Activated T-cell treated with anti-CD3 and anti-CD28 coated beads, Interleukin-2, amount 50 U/mL, for 24 hours (primary cell): ENCODE data around the gene RBM33.
A peak's percentile ranks its signal among the peaks of the same experiment; 100 is the strongest.

Experiments used
- DNase-seq: peaks from one replicate; pipeline ENCODE4 v3.0.0-alpha.2; 2020
- H3K27ac Mint-ChIP-seq: 2 replicates; pipeline ENCODE4 v1.8.0; 2020; ENCODE audit warnings: mild to moderate bottlenecking, mixed read lengths
- H3K27me3 Mint-ChIP-seq: 2 replicates; pipeline ENCODE4 v1.8.0; 2020; ENCODE audit warnings: mixed read lengths
- H3K36me3 Mint-ChIP-seq: 2 replicates; pipeline ENCODE4 v1.8.0; 2020; ENCODE audit warnings: low read depth, mixed read lengths
- H3K4me1 Mint-ChIP-seq: 2 replicates; pipeline ENCODE4 v1.8.0; 2020; ENCODE audit warnings: low read depth, mixed read lengths
- H3K4me3 Mint-ChIP-seq: 2 replicates; pipeline ENCODE4 v1.8.0; 2020; ENCODE audit warnings: mild to moderate bottlenecking, moderate library complexity, mixed read lengths
- H3K9me3 Mint-ChIP-seq: 2 replicates; pipeline ENCODE4 v1.8.0; 2020; ENCODE audit warnings: mixed read lengths

Gene RBM33

DNA sequence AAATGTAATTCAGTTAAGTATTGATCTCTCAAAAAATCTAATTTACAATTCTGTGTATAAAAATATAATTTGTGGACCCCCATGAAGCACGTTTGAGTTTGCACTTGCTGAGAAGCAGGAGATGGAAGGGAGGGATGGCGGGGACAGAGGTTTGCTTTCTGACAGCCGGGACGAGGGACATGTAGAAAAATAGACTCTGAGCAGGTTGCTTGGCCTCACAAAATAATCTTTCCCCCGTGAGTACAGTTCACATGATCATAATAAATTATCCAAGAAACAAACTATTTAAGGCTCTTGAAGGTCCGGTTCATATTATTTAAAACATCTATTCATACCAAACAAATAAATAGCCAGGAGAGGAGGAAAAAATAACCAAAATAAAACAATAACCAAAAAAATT lies 157.8 kb downstream of the RBM33 start:
- Mint-ChIP-seq H3K4me1 (peaks cover 16% of the 10 kb centered on the region), H3K36me3 (no peaks in the 10 kb centered on the region), H3K27ac (no peak overlapping the region), H3K4me3 (no peak overlapping the region), H3K9me3 (no peaks in the 10 kb centered on the region), H3K27me3 (peaks cover 71% of the 10 kb centered on the region)
- no peak for DNase-seq

DNA sequence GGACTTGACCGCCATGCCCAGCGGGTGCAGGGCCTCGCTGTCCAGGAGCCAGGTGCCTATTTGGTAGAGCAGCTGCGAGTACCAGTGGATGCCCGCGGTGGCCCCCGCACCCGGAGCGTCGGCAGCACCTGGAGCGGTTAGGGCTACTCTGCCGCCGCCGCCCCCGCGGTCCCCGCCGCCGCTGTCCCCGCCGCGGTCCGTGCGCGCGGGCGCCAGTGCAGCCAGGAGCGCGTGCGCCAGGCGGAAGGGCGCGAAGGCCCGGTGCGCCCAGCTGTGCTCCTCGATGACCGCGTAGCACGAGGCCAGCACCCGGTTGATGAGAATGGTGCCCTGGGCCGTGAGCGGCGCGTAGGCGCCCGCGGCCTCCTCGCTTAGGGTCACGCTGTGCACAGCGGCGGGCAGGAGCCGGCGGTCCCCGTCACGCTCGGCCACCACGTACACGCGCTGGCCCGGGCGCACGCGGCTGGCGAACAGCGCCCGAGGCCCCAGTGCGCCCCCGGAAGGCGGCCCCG lies 158.5 kb downstream of the RBM33 start:
- Mint-ChIP-seq H3K27me3 (peaks cover 78% of the 10 kb centered on the region), H3K4me3 (no peak overlapping the region)
- DNase-seq, result no peak

DNA sequence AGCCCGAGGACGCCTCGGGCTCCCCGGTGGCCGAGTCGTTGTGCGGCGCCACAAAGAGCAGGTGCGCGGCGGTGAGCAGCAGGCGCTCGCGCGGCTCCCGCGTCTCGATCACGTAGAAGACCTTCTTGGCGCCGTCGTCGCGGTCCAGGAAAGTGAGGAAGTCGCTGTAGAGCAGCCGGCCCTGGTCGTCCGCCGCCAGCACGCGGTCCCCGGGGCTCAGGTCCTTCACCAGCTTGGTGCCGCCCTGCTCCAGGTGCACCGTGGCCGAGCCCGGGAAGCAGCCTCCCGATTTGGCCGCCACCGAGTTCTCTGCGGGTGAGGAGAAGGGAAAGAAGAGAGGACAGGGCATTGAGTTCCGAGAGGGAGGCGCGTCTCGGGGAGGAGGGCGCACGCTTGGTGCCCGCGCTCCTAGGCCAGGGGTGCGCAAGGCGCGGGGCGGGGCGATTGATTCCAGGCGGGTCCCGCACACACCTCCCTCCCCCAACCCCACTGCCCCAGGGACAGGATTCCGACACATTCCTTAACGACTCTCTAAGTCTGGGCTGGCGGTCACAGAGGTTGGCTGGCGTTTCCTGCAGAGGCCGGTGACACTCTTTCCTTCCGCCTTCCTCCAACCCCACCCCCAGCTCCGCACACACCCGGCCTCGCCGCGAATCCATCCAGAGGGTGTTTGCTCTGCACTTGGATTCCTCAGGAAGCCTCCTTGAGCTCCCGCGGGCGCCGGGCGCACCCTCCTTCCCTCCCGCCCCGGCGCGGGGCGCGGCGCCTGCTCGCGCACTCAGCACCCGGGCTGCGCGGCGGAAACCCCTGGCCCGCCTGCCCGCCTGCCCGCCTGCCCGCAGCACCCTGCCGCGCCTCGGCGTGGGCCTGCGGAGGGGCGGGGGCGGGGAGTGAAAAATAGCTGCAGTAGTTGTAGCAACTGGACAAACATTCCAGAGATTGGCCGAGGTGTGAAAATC lies 159.2 kb downstream of the RBM33 start:
- Mint-ChIP-seq H3K4me1 (peaks cover 22% of the 10 kb centered on the region), H3K9me3 (no peaks in the 10 kb centered on the region), H3K36me3 (no peaks in the 10 kb centered on the region), H3K27me3 (peaks cover 76% of the 10 kb centered on the region), H3K4me3 (peak overlapping the region; percentile 70), H3K27ac (no peak overlapping the region)
- DNase-seq, result peak; percentile 52

More for the DNA sequence above, 158.5 kb downstream of the RBM33 start:
- H3K9me3 Mint-ChIP-seq, result no peaks in the 10 kb centered on the region
- no peak overlapping the region for H3K27ac Mint-ChIP-seq
- H3K4me1 Mint-ChIP-seq, result peaks cover 21% of the 10 kb centered on the region
- H3K36me3 Mint-ChIP-seq, result no peaks in the 10 kb centered on the region

DNA sequence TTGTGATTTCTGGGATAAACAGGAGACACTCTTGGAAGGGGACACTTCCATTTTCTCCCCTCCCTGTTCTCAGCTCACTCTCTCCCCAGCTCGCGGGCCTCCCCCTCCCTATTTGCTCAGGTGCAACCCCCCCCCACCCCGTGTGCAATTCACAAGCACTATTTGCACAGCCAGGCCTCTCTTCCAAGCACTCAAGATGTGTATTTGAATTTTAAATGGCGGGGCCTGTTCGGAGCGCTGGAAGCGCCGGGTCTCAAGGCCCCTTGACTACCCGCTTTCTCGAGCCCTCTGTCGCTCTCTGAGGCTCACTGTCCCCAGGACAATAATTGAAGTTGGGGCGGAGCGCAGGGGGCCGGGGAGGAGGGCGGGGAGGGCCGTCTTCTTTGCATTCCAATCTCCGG lies 160.0 kb downstream of the RBM33 start:
- H3K9me3 Mint-ChIP-seq, result no peaks in the 10 kb centered on the region
- DNase-seq, result no peak
- no peak overlapping the region for H3K4me3 Mint-ChIP-seq
- H3K27ac Mint-ChIP-seq, result no peak overlapping the region
- H3K27me3 Mint-ChIP-seq, result peaks cover 76% of the 10 kb centered on the region
- no peaks in the 10 kb centered on the region for H3K36me3 Mint-ChIP-seq
- peaks cover 24% of the 10 kb centered on the region for H3K4me1 Mint-ChIP-seq

DNA sequence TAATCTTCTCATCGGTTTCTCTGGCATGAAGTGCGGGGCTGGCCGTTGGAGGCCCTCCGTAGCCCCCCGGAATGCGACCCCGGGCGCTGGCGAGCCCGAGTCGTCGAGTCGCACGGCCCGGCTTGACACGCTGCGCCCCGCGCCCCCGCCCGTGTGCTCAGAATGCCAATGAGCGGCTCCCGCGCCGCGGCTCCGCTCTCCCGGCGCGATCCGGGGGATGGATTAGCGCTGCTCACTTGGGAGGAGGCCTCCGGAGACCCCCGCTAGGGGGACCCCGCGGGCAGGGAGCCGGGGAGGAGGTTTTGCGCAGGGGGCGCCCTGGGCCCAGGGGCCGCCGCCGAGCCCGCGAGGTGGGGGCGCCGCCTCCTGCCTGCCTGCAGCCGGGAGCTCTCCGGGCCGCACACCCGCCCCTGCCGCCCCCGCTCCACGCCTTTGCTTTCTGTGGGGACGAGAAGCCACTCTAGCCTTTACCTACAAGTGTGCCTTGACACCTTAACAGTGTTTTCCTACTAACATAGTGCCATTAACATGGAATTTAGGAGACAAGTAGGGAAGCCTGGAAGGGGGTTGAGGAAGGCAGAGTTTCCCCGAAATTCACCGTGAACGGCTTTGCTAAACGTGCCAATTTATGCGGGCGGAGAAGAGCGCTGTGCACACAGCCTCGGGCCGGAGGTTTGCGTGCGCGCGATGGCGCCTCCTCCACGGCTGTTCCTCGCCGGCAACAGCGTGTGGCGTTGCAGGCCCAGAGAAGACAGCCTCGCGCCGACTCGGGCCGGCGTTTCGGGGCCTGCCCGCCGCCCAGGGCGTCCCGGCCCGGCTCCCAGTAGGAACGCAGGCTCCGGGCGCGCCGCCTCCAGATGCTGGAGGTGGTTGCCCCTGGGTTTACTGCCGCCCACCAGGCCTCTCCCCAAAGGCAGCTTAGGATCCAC lies 160.7 kb downstream of the RBM33 start:
- peak; percentile 76 for DNase-seq
- H3K27ac Mint-ChIP-seq, result no peak overlapping the region
- H3K36me3 Mint-ChIP-seq, result no peaks in the 10 kb centered on the region
- no peaks in the 10 kb centered on the region for H3K9me3 Mint-ChIP-seq
- peaks cover 72% of the 10 kb centered on the region for H3K27me3 Mint-ChIP-seq
- H3K4me1 Mint-ChIP-seq, result peaks cover 25% of the 10 kb centered on the region
- H3K4me3 Mint-ChIP-seq, result peak overlapping the region; percentile 49

DNA sequence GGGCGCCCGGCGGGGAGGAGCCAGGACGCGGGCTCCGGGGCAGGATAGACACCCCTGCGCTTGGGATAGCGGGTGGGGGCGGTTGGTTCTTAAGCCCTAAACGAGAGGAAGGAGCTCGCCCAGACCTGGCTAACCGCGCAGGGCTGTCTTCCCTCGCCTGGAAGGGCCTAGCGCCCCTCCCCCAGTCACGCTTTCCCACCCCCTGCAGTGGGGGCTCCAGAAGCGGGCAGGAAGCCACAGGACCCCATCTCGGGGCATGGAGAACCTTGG lies 161.3 kb downstream of the RBM33 start:
- H3K4me1 Mint-ChIP-seq, result peaks cover 25% of the 10 kb centered on the region
- H3K27me3 Mint-ChIP-seq, result peaks cover 72% of the 10 kb centered on the region
- H3K27ac Mint-ChIP-seq, result no peak overlapping the region
- no peak for DNase-seq
- no peaks in the 10 kb centered on the region for H3K36me3 Mint-ChIP-seq
- no peaks in the 10 kb centered on the region for H3K9me3 Mint-ChIP-seq
- no peak overlapping the region for H3K4me3 Mint-ChIP-seq

DNA sequence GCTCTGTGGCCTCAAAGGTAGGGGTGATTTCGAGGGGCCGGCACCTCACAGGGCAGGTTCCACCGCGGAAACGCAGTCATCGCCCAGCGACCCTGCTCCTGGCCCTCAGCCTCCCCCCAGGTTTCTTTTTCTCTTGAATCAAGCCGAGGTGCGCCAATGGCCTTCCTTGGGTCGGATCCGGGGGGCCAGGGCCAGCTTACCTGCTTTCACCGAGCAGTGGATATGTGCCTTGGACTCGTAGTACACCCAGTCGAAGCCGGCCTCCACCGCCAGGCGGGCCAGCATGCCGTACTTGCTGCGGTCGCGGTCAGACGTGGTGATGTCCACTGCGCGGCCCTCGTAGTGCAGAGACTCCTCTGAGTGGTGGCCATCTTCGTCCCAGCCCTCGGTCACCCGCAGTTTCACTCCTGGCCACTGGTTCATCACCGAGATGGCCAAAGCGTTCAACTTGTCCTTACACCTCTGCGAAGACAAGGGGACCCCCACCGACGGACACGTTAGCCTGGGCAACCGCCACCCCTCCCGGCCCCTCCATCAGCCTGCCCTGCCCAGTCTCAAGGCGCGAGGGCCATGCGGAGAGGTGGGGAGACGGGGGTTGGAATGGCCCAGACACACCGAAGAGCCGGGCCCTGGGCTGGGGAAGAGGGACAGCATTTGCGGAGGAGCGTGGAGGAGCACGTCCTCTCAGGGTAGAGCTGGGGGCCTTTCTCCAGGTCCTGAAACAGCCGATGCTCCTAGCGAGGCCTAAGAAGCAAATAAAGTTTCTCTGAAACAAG lies 161.8 kb downstream of the RBM33 start:
- DNase-seq, result no peak
- Mint-ChIP-seq H3K9me3 (no peaks in the 10 kb centered on the region), H3K27me3 (peaks cover 72% of the 10 kb centered on the region), H3K4me1 (peaks cover 27% of the 10 kb centered on the region), H3K36me3 (no peaks in the 10 kb centered on the region), H3K4me3 (no peak overlapping the region), H3K27ac (no peak overlapping the region)

DNA sequence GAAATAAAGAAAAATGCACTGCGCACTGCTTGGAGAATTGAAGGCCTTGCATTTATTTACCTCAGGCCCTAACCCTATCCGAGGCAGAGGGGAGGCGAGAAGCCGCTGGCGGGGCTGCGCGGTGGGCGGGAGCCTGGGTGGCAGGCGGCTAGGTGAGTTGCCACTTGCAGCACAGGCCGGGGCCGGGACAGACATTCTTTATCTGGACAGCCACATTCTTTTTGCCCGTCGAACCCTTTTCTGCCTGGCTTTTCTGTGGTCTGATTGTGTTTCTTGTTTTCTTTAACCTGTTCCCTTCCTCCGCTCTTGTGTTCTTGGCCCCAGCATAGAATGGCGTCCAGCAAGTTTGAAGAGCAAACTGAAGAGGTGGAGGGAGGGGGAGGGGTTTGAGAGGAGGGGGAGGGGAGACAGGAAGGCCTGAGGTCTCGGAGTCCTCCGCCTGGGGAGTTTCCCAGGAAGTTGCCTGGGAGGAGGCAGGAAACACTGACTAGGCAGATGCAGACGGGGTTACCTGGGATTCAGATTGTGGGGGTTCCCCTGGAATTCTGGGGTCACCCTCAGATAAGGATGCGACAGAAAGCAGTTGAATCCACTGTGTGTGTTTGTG lies 162.7 kb downstream of the RBM33 start:
- no peaks in the 10 kb centered on the region for H3K36me3 Mint-ChIP-seq
- H3K27ac Mint-ChIP-seq, result no peak overlapping the region
- no peak for DNase-seq
- no peaks in the 10 kb centered on the region for H3K9me3 Mint-ChIP-seq
- H3K4me1 Mint-ChIP-seq, result peaks cover 35% of the 10 kb centered on the region
- H3K4me3 Mint-ChIP-seq, result no peak overlapping the region
- H3K27me3 Mint-ChIP-seq, result peaks cover 78% of the 10 kb centered on the region

DNA sequence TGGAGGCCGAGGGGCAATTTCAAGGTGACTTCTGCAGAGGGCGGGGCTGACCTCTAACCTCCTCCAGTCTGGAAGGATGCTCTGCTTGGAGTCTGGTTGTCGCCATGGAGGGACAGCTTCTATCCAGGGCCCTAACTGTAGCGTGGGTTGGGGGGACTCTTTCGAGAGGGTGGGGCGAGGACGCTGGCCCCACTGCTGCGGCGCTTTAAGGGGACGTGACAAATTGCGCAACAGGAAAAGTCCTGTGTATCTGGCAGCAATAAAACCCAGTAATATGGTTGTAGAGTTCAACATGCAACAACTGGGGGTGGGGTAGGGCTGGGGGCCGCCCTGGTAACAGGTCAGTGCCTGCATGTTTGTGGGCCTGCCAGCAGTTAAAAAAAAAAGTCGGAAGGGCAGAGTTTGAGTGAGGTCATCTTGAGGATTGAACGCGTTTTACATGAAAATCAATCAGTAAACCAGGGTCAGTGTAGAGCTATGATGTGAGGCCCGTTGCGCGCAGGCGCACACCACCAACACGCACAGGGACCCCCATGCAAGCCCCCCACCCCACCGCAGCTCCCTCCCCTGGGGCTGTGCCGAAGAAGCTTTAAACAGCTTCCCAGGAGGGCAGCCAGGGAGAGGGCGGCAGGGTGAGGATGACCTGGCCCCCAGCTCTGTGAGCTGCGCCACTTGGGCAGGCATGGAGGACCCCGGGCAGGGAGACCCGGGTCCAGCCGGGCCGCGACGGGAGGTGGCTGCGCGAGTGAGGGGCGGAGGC lies 163.5 kb downstream of the RBM33 start:
- no peak overlapping the region for H3K4me3 Mint-ChIP-seq
- DNase-seq, result no peak
- no peaks in the 10 kb centered on the region for H3K36me3 Mint-ChIP-seq
- H3K27me3 Mint-ChIP-seq, result peaks cover 80% of the 10 kb centered on the region
- no peak overlapping the region for H3K27ac Mint-ChIP-seq
- H3K9me3 Mint-ChIP-seq, result no peaks in the 10 kb centered on the region
- H3K4me1 Mint-ChIP-seq, result peaks cover 38% of the 10 kb centered on the region

DNA sequence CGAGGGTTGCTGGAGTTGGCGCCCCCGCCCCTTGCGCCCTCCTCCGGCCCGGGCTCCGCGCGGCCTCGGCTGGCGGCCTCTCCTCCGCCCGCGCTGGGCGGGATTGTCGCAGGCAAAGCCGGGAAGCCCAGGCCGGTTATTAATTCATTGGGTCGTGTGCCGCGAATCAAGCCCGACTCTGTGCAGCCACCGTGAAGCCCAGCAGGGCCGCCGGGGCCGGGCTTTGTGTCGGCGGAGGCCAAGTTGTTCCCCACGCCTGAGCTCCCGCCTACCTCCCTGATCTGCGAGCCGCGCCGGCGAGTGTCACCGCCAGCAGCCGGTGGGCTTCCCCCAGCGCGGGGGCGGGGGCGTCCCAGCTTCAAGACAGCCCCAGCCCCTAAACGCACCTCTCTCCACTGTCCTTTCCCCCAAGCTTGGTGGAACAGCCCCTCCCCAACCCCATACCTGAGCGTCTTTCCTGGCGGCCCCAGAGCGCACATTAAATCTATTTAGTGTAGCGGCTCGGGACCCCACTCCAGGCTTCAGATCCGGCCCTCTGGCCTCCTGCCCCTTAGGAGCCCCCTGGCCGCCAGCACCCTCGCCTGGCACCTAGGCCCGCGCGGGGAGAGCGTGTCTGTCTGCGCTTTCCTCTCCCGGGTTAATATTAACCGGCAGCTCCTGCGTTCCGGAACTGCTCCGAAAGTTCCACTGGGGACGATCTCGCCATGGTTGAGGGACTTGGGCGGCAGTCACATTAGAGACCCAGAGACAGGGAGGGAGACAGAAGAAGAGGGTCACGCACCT lies 164.3 kb downstream of the RBM33 start:
- Mint-ChIP-seq H3K9me3 (no peaks in the 10 kb centered on the region), H3K27ac (no peak overlapping the region), H3K27me3 (peaks cover 82% of the 10 kb centered on the region), H3K36me3 (no peaks in the 10 kb centered on the region), H3K4me1 (peaks cover 34% of the 10 kb centered on the region), H3K4me3 (peak overlapping the region; percentile 31)
- no peak for DNase-seq

DNA sequence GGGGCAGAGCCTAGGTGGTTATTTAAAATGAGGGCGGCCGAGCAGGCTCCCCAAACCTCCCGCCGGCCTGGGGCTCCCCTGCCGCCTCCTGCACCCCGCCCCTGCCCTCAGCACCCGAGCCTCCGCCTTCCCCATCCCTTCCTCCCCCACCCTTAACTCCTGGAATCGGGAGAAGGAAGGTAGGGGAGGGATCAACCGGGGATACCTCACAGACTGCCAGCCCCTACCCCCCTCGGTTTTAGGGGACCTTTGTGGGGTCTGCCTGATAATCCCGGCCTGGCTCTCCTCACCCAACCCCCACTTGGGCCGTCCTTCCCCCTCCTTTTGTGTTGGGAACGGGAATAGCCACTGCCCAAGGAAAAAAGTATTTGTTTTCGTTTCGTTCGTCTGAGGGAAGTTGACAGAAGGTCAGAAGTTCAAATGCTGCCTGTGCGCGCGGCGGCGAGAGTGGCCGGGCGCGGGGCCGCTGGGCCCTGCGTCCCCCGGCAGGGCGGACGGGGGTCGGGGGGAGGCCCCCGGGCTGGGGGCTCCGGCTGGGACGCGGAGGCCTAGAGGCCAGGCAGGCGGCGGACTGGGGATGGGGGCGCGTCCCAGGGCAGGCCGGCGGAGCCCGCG lies 165.0 kb downstream of the RBM33 start:
- H3K27me3 Mint-ChIP-seq, result peaks cover 83% of the 10 kb centered on the region
- no peak overlapping the region for H3K4me3 Mint-ChIP-seq
- H3K36me3 Mint-ChIP-seq, result no peaks in the 10 kb centered on the region
- peaks cover 29% of the 10 kb centered on the region for H3K4me1 Mint-ChIP-seq
- DNase-seq, result no peak
- no peak overlapping the region for H3K27ac Mint-ChIP-seq
- H3K9me3 Mint-ChIP-seq, result no peaks in the 10 kb centered on the region

DNA sequence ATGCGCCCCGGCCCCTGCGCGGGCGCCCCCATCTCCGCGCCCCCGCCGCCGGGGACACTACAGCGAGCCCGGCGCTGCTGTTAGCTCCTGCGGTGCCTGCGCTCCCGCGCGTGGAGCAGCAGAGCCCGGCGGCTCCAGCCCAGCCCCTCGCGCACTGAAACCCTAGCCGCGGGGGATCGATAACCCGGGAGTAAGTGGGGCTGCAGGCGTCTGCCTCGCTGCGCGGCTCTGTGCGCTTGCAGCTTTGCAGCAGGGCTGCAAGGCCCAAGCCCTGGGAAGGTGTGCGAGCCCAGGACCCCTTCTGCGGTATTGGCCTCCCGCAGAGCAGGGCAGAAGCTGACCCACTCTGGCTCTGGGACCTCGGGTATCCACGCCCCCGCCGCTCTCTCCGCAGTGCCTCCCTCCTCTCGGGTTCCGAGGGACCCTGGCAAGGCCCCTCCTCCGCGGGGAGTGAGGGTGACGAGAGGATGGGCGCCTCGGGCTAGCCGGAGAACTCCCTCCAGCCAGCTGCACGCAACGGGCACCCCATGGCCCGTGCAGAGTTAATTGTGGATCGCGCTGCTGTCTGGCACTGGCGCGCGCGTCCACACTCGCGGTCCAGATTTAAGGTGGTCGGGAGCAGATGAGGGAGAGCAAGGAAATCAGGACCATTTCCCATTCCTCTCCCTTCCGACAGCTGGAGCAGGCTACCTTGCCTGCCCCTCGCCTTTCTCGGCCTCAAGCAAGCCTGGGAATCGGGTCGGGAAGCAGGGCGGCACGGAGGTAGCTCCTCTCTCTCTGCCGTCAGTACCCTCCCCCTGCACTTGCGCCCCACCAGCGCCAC lies 165.7 kb downstream of the RBM33 start:
- H3K4me3 Mint-ChIP-seq, result no peak overlapping the region
- DNase-seq, result no peak
- H3K9me3 Mint-ChIP-seq, result no peaks in the 10 kb centered on the region
- H3K27me3 Mint-ChIP-seq, result peaks cover 85% of the 10 kb centered on the region
- no peak overlapping the region for H3K27ac Mint-ChIP-seq
- no peaks in the 10 kb centered on the region for H3K36me3 Mint-ChIP-seq
- H3K4me1 Mint-ChIP-seq, result peaks cover 28% of the 10 kb centered on the region
